Bronchial epithelial cell (primary cell): ENCODE data around the gene ZNF280B. TPM values are rescaled to one million over a fixed set of nuclear protein-coding genes. Genes with fewer than 3 reads are reported as not detected.

Experiments
- DNase-seq: peaks from one replicate; pipeline ENCODE4 v3.0.0-alpha.2; 2010; ENCODE audit warnings: low read depth
- FAIRE-seq: peaks from 2 replicates; lab custom pipeline; 2011; peaks lifted over from hg19 to GRCh38; lab: Jason Lieb, UNC
- H3K27me3 ChIP-seq: 2 replicates; pipeline ENCODE4 v1.5.1; 2011; ENCODE audit warnings: low read length; ENCODE audit not compliant: control insufficient read depth, insufficient read depth
- H3K36me3 ChIP-seq: 2 replicates; pipeline ENCODE4 v1.5.1; 2011; ENCODE audit warnings: low read length; ENCODE audit not compliant: control insufficient read depth, insufficient read depth
- H3K4me3 ChIP-seq: 2 replicates; pipeline ENCODE4 v1.5.1; 2011; ENCODE audit warnings: mild to moderate bottlenecking, low read depth, low read length, control low read depth
- CTCF ChIP-seq: IDR thresholded peaks from 2 replicates; pipeline ENCODE4 v1.5.1; 2011; ENCODE audit warnings: mild to moderate bottlenecking, moderate library complexity, low read length, control low read depth, inconsistent platforms; ENCODE audit not compliant: insufficient read depth, severe bottlenecking
- total RNA-seq: library from RNA; depleted of rRNA; stranded (reverse); fragments of >200 nt; gene quantifications from 2 replicates; pipeline ENCODE4 v1.2.1, GENCODE V29; 2014

ZNF280B gene
- total RNA-seq, 1 donor from 2014 or later, result 0.26 TPM

- no peak overlapping the region for H3K4me3 ChIP-seq
These were observed 41.4 kb downstream of the ZNF280B start for GRCh38 chr22:22467112-22467511.

GRCh38 chr22:22465782-22466181 is 42.8 kb downstream of the ZNF280B start:
- DNase-seq (no peak), FAIRE-seq (no peak)
- Histone ChIP-seq H3K4me3 (no peak overlapping the region), H3K36me3 (no peaks in the 10 kb centered on the region), H3K27me3 (no peaks in the 10 kb centered on the region)
- no peak for TF ChIP-seq CTCF

More at GRCh38 chr22:22467112-22467511, 41.4 kb downstream of the ZNF280B start:
- DNase-seq, result no peak
- no peak for FAIRE-seq
- no peak for TF ChIP-seq CTCF
- H3K36me3 ChIP-seq, result no peaks in the 10 kb centered on the region
- no peaks in the 10 kb centered on the region for H3K27me3 ChIP-seq

- no peaks in the 10 kb centered on the region for H3K27me3 ChIP-seq
- DNase-seq (no peak), FAIRE-seq (no peak)
- no peak overlapping the region for H3K4me3 ChIP-seq
- no peak for TF ChIP-seq CTCF
- H3K36me3 ChIP-seq, result no peaks in the 10 kb centered on the region
These were observed 43.4 kb downstream of the ZNF280B start for GRCh38 chr22:22465094-22465602.

- no peak for TF ChIP-seq CTCF
- Histone ChIP-seq H3K27me3 (no peaks in the 10 kb centered on the region), H3K36me3 (no peaks in the 10 kb centered on the region), H3K4me3 (no peak overlapping the region)
- no peak for FAIRE-seq
- no peak for DNase-seq
These were observed 43.9 kb downstream of the ZNF280B start for GRCh38 chr22:22464541-22465054.

GRCh38 chr22:22463855-22464540 is 44.5 kb downstream of the ZNF280B start:
- no peaks in the 10 kb centered on the region for H3K27me3 ChIP-seq
- peak; percentile 55 for TF ChIP-seq CTCF

More at GRCh38 chr22:22463855-22464540, 44.5 kb downstream of the ZNF280B start:
- FAIRE-seq (no peak), DNase-seq (peak; percentile 43)
- H3K4me3 ChIP-seq, result no peak overlapping the region
- no peaks in the 10 kb centered on the region for H3K36me3 ChIP-seq
